ENCODE measurements around the gene CMA1.
"Not testable (repeated sequence)": the region's sequence is repeated elsewhere in the genome, so short reads cannot be mapped to it uniquely, and the experiment has no call there.

The CMA1 gene

GRCh38 chr14:24508155-24508840 is at the start of gene CMA1:
CMA1 (minus strand) TSS chr14:24508265; CDS start chr14:24508235, 30 bp downstream.
- DNase-seq, result no peak

- no peak for DNase-seq
Observed at GRCh38 chr14:24556756-24557155, 48.7 kb upstream of the CMA1 start.

GRCh38 chr14:24549064-24549463 is 41.0 kb upstream of the CMA1 start:
- DNase-seq, result not testable (repeated sequence)

- DNase-seq, result no peak
Observed at GRCh38 chr14:24542346-24542936, 34.4 kb upstream of the CMA1 start.

GRCh38 chr14:24535737-24536136 is 27.7 kb upstream of the CMA1 start:
- DNase-seq, result peak; percentile 71

GRCh38 chr14:24534286-24534685 is 26.2 kb upstream of the CMA1 start:
- peak; percentile 21 for DNase-seq

- DNase-seq, result not testable (repeated sequence)
Observed at GRCh38 chr14:24525877-24526620, 18.0 kb upstream of the CMA1 start.

- DNase-seq, result peak; percentile 74
Observed at GRCh38 chr14:24518851-24519250, 10.8 kb upstream of the CMA1 start.

GRCh38 chr14:24514209-24514608 is 6.1 kb upstream of the CMA1 start:
- no peak for DNase-seq

GRCh38 chr14:24513009-24513408 is 4.9 kb upstream of the CMA1 start:
- no peak for DNase-seq

- DNase-seq, result no peak
Observed at GRCh38 chr14:24506443-24506842, 1.6 kb downstream of the CMA1 start.

- no peak for DNase-seq
Observed at GRCh38 chr14:24504425-24504950, 3.6 kb downstream of the CMA1 start.

- not testable (repeated sequence) for DNase-seq
Observed at GRCh38 chr14:24491586-24492408, 16.3 kb downstream of the CMA1 start.

GRCh38 chr14:24483604-24484252 is 24.3 kb downstream of the CMA1 start:
- peak; percentile 22 for DNase-seq

GRCh38 chr14:24482699-24483303 is 25.3 kb downstream of the CMA1 start:
- not testable (repeated sequence) for DNase-seq

GRCh38 chr14:24481622-24482324 is 26.3 kb downstream of the CMA1 start:
- peak; percentile 31 for DNase-seq

- DNase-seq, result not testable (repeated sequence)
Observed at GRCh38 chr14:24479999-24480398, 28.1 kb downstream of the CMA1 start.

GRCh38 chr14:24475261-24475660 is 32.8 kb downstream of the CMA1 start:
- DNase-seq, result no peak

GRCh38 chr14:24473211-24473610 is 34.9 kb downstream of the CMA1 start:
- no peak for DNase-seq

- DNase-seq, result not testable (repeated sequence)
Observed at GRCh38 chr14:24470450-24470849, 37.6 kb downstream of the CMA1 start.

- no peak for DNase-seq
Observed at GRCh38 chr14:24465805-24466204, 42.3 kb downstream of the CMA1 start.
